ENCODE measurements around the gene PARVG.

DNA sequence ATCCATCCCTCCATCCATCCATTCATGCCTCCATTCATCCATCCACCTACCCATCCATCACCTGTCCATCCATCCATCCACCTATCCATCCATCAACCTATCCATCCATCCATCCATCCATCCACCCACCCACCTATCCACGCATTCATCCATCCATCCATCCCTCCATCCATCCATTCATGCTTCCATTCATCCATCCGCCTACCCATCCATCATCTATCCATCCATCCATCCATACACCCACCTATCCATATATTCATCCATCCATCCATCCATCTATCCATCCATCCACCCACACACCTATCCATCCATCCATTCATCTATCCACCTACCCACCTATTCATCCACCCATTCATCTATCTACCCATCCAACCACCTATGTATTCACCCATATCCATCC lies 13.8 kb downstream of the PARVG start:
- TF ChIP-seq, protein P1, sequence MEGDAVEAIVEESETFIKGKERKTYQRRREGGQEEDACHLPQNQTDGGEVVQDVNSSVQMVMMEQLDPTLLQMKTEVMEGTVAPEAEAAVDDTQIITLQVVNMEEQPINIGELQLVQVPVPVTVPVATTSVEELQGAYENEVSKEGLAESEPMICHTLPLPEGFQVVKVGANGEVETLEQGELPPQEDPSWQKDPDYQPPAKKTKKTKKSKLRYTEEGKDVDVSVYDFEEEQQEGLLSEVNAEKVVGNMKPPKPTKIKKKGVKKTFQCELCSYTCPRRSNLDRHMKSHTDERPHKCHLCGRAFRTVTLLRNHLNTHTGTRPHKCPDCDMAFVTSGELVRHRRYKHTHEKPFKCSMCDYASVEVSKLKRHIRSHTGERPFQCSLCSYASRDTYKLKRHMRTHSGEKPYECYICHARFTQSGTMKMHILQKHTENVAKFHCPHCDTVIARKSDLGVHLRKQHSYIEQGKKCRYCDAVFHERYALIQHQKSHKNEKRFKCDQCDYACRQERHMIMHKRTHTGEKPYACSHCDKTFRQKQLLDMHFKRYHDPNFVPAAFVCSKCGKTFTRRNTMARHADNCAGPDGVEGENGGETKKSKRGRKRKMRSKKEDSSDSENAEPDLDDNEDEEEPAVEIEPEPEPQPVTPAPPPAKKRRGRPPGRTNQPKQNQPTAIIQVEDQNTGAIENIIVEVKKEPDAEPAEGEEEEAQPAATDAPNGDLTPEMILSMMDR (IDR thresholded peaks at IDR 0.05; ENCODE audit: borderline replicate concordance, extremely low read depth, low read length, poor library complexity, severe bottlenecking) = no peak
- TF ChIP-seq EZH2 (IDR thresholded peaks at IDR 0.05; ENCODE audit: borderline replicate concordance, low read depth, low read length, severe bottlenecking) = no peak

Measured in DND-41 (cell line).